ENCODE data around the gene CACNA2D1.
"Not testable (repeated sequence)": the region's sequence is repeated elsewhere in the genome, so short reads cannot be mapped to it uniquely, and the experiment has no call there.

The CACNA2D1 gene

DNA sequence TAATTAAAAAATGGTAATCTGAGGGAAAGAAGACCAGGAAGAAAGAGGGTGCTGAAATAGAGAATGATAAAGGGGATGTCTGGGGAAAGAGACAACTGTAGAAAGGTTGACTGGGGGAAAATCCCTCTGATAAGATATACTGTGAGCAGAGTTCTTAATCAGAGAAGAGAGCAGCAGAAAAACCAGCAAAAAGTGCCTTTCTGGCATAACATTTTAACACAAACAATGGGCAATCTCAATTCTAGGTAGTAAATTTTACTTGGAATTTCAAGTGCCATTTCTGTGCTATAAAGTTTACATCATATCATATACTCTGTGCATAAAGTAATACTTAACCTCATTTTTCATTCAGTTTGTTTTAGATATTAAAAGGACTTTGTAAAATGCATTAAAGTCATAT lies 421.9 kb downstream of the CACNA2D1 start:
- DNase-seq = no peak

- no peak for DNase-seq
These were observed 422.5 kb downstream of the CACNA2D1 start for GRCh38 chr7:82021036-82021435.

GRCh38 chr7:82019551-82020475 lies 423.8 kb downstream of the CACNA2D1 start:
- DNase-seq = no peak

- no peak for DNase-seq
These were observed 425.4 kb downstream of the CACNA2D1 start for GRCh38 chr7:82018226-82018625.

- peak in 1 of 2 experiments; percentile 23 for DNase-seq
These were observed 426.1 kb downstream of the CACNA2D1 start for GRCh38 chr7:82017334-82017943.

GRCh38 chr7:82015751-82016150 lies 427.8 kb downstream of the CACNA2D1 start:
- DNase-seq = peak in 1 of 2 experiments; percentile 19

DNA sequence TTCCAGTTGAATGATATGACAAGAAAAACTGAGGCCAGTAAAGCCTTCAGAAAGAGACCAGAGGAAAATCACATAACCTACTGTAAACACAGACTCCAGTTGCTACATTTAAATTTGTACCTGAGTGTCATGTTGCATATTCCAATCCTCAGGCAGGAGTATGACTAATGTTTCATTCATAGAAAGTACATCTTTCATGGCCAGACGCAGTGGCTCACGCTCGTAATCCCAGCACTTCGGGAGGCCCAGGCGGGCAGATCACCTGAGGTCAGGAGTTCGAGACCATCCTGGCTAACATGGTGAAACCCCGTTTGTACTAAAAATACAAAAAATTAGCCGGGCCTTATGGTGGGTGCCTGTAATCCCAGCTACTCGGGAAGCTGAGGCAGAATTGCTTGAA lies 429.0 kb downstream of the CACNA2D1 start:
- DNase-seq = not testable (repeated sequence)

- no peak for DNase-seq
These were observed 431.1 kb downstream of the CACNA2D1 start for GRCh38 chr7:82012453-82012852.

- DNase-seq = no peak
These were observed 433.2 kb downstream of the CACNA2D1 start for GRCh38 chr7:82010416-82010815.

DNA sequence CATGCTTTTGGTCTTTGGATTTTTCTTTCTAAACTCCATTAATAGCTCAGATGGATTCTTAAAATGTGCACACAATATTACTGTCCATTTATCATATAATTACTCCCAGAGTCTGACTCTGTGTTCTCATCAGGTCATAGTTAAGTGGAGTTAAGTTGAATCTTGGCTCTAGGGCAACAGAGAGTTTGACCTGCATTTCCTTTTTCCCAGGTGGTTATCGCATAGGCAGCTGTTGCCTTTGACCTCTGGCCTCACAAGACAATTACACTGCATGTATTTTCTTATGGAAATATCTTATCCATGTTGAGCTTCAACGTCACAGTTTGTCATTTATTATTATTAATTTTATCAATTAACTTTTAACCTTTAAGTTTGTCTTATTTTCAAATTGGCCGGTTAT lies 436.3 kb downstream of the CACNA2D1 start:
- DNase-seq = no peak

DNA sequence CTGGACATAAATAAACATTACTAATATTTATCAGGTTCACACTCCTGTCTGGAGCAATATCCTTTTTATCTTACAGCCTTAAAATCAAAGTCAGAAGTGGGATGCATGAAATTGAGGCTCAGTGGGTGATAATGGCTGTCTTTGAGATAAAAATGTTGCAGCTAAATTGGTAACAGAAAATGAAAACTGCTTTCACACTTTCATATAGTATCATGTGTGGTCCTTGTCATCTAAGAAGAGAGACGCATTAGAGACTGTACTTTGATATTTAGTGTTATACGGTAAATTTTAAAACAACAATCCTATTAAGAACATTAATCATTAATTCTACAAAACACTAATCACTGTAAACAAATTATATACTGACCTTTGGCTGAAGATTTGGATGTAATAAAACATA lies 438.5 kb downstream of the CACNA2D1 start:
- no peak for DNase-seq

DNA sequence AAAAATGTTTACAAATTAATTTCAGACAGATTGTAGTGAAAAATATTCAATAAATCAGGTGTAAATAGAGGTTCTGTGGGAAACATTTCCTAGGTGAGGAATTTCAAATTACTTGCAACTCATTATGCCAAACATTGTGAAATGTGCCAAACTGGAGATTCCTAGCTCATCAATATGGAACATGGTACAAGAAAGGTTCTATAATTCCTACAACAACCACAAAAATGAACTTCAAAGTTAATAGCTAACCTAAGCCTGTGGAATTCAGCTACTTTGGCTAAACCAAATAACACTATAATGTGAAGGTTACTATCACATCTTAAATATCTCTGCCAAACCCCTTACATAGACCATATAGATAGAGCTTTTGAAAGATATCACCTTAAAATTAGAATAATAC lies 450.4 kb downstream of the CACNA2D1 start:
- no peak for DNase-seq

DNA sequence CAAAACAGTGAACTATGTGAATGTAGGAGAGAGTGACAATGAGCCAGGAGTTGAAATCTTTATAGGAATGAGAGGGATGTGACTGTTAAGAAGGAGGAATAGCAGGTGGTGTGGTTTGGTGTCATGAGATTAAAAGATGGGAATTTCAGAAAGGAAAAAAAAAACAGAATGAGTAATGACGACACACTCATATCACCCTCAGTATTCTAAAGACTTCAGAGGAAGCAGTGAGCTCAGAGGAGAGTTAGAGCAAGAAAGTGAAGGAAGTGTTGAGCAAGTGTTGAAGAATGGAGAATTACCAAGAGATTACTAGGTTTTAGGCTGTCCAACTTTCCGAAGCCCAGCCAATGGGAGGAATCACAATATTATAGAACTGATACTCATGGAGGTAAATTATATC lies 453.2 kb downstream of the CACNA2D1 start:
- DNase-seq = no peak

DNA sequence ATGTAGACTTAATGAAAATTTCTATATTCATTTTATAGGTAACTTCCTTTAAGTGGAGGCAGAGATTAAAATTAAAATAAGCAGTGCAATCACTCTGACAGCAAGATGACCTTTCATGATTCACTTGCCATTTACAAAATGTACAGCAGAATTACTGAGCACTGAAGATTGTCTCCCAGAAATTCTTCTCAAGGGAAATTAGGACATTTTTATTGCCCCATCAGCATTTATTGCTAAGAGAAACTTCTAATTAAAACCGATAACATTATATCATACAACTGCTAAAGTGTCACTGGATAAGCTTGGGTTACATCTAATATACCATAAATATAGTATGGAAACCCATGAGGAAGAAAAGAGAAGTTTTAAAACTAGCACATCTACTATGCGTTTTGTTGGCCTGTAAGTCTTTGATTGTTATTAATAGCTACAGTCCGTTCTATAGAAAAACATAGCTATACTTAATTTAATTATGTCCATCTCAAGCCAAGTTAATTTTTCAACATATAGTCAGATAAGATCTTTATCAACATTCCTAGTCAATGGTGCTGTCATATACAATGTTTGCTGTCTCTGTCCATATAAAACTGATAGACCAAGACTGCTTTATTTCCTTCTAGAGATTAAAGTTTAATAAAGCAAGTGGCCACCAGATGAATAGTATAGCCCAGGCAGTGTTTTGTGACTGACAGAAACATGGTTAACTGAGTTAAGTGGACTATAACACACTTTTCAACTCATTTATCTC lies 456.7 kb downstream of the CACNA2D1 start:
- DNase-seq = no peak

DNA sequence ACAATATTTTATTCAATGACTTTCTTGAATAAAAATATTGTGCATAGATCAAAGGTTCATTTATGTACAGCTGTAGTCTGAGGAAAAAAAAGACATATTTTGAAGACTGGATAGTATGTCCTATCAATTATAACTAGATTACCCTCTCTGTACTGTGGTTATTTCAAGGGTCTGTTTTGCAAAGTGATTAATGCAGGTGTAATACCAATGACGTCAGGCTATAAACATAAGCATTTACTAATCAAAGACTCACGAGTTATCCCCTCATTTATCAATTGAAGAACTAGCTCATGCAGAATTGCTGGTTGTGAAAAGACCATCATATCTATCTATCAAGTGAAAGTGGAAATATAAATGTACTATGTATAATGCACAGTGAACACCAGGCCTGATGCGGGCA lies 460.2 kb downstream of the CACNA2D1 start:
- no peak for DNase-seq

GRCh38 chr7:81973117-81973516 lies 470.5 kb downstream of the CACNA2D1 start:
- no peak for DNase-seq

- no peak for DNase-seq
These were observed 483.6 kb downstream of the CACNA2D1 start for GRCh38 chr7:81960026-81960425.

GRCh38 chr7:81957517-81957916 lies 486.1 kb downstream of the CACNA2D1 start:
- no peak for DNase-seq

DNA sequence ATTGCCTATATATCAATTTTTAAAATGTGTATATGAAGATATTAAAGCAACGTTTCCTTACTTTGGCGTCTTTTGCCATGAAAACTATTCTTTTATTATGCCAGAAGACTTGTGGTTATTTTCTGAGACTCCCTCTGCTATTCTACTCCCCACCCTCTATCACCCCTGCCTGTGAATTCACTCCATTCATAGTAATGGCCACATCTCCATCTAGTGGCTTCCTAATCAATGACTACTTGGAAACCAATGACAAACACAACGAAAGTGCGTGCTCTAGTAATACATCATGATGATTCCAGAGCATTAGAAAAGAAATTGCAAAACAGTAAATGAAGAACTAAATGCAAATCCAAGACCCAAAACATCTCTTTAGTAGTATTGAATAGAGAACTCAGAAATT lies 487.1 kb downstream of the CACNA2D1 start:
- peak; percentile 14 to 68 for DNase-seq

- DNase-seq = no peak
These were observed 494.3 kb downstream of the CACNA2D1 start for GRCh38 chr7:81949306-81949705.

DNA sequence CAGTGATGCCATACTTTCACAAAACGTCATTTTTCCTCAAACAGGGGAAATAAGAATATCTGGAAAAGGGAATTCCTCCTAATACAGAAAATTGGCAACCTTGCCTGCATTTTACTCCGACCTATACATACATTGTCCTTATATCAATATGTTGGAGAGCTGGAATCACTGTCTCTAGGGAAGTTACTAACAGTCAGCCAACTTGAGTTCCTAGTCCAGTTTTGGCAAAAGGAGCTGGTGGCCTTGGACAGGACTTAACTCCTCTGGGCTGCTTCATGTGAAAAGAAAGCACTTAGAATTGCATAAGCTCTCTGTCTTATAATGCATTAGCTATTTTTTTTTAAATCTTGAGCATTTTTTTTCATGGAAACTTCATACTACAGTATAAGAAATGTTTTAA lies 499.5 kb downstream of the CACNA2D1 start:
- DNase-seq = no peak

DNA sequence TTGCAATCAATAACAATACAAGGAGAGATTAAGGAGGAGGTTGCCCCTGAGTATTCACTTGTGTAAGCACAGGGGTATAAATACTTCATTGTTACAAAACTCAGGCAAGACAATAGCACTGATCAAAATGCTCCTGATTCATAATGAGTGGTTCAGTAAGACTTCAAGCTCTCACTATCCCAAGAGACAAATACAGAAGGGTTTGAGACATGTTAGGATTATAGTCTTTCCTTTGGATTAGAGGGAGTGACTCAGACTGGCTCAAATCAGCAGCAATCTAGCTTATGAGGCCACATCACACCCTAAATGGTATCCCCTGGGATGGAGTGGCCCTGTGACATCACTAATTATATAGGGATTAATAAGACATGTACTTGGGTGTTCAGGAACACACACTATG lies 506.5 kb downstream of the CACNA2D1 start:
- DNase-seq = no peak

DNA sequence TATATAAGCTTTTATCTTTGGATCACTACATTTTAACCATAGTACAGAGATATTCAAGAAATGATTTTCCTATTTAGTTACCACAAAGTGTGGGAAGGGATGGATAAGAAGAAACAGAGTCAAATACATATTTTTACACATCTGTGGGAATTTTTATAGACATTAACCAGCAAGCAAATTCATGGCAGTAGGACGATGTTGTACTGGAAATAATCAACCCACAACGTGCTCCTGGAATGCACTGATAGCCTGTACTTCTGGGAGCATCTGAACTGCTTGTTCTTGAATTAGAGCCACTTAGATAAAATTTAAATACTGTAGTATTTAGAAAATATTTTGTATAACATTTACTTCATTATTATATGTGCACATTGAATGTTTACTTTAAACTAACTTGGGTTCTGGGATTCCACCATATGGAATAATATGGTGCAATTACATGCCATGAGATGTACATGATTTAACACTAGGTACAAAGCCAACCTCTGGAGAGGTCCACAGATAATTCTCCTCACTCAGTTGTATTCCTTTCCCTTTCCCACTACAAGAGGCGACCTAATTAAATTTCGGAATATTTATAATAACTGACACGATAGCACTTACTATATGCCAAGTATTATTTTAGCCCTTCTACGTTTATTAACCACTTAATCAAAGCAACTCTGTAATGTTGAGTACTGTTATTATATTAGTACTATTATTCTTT lies 508.8 kb downstream of the CACNA2D1 start:
- no peak for DNase-seq
